GM12878 (cell line): Measurements from ENCODE around the gene KIF26A. TPM values are rescaled to one million over a fixed set of nuclear protein-coding genes. Genes with fewer than 3 reads are reported as not detected.

Experiments used
- ATAC-seq: fragments of 200-7000 bp; cut with Tn5 transposase; 3 replicates; pipeline ENCODE4 v1.9.1; 2020; ENCODE audit warnings: mild to moderate bottlenecking, moderate library complexity
- BruUV-seq: library from RNA; stranded (reverse); fragments of 400-500 nt; replicated peaks from 2 replicates; lab custom pipeline; 2021; lab: Mats Ljungman, UMichigan
- CTCF ChIA-PET: fragments of 300-600 bp; sonication (Branson Sonifier 250); formaldehyde crosslinking; extraction: SDS; loops from one replicate; lab custom pipeline; 2021; ENCODE audit warnings: inconsistent platforms; lab: Yijun Ruan, JAX
- POLR2A ChIA-PET: fragments of 350-600 bp; formaldehyde crosslinking; extraction: SDS; loops from one replicate; lab custom pipeline; 2021; ENCODE audit warnings: inconsistent platforms; lab: Charles Lee
- RAD21 ChIA-PET: fragments of 300-600 bp; sonication (Branson Sonifier 250); formaldehyde crosslinking; loops from one replicate; lab custom pipeline; 2023; ENCODE audit warnings: antibody characterized with exemption; ENCODE audit not compliant: unreplicated experiment; lab: Charles Lee
- SMC1A ChIA-PET: fragments of 300-600 bp; sonication (Branson Sonifier 250); formaldehyde crosslinking; loops from one replicate; lab custom pipeline; 2023; ENCODE audit not compliant: unreplicated experiment, uncharacterized antibody; lab: Charles Lee
- DNase-seq: peaks from one replicate; pipeline ENCODE4 v3.0.0-alpha.2; 2011; ENCODE audit warnings: low read depth, low spot score
- FAIRE-seq: peaks from 3 replicates; lab custom pipeline; 2011; peaks lifted over from hg19 to GRCh38; lab: Jason Lieb, UNC
- H2AFZ ChIP-seq: 2 replicates; pipeline ENCODE4 v1.6.0; 2011; ENCODE audit warnings: low read depth, low read length, control low read depth; ENCODE audit not compliant: control insufficient read depth
- H3K27ac ChIP-seq: 2 replicates; pipeline ENCODE4 v1.5.1; 2011; ENCODE audit warnings: control low read depth; ENCODE audit not compliant: control insufficient read depth, insufficient read depth
- H3K27me3 ChIP-seq, 2 experiments: replicated peaks in 1 of 2; 2 replicates each; pipeline versions ENCODE4 v1.6.0 to v1.6.1; 2011; ENCODE audit warnings: low read length in 1 of 2; ENCODE audit not compliant: control insufficient read depth in 2 of 2, insufficient read depth in 2 of 2
- H3K36me3 ChIP-seq, 2 experiments: 2 replicates each; pipeline ENCODE4 v1.5.1; 2011; ENCODE audit warnings: low read length in 1 of 2; ENCODE audit not compliant: control insufficient read depth in 2 of 2, insufficient read depth in 2 of 2
- H3K4me1 ChIP-seq: 2 replicates; pipeline ENCODE4 v1.6.1; 2011; ENCODE audit warnings: mild to moderate bottlenecking, low read length, moderate library complexity, mixed read lengths; ENCODE audit not compliant: control insufficient read depth, insufficient read depth
- H3K4me2 ChIP-seq: 2 replicates; pipeline ENCODE4 v1.6.0; 2011; ENCODE audit warnings: control low read depth; ENCODE audit not compliant: control insufficient read depth, insufficient read depth
- H3K4me3 ChIP-seq: fragments of 200-600 bp; sonication (generic); 2 replicates; pipeline ENCODE4 v1.5.1; 2016
- H3K79me2 ChIP-seq: 2 replicates; pipeline ENCODE4 v1.6.0; 2011; ENCODE audit warnings: low read length; ENCODE audit not compliant: control insufficient read depth, insufficient read depth
- H3K9ac ChIP-seq: 2 replicates; pipeline ENCODE4 v1.8.0; 2011; ENCODE audit warnings: low read length, control low read depth, mixed read lengths; ENCODE audit not compliant: control insufficient read depth, insufficient read depth
- H3K9me3 ChIP-seq: replicated peaks from 3 replicates; pipeline ENCODE4 v1.5.1; 2011; ENCODE audit warnings: mild to moderate bottlenecking, low read length; ENCODE audit not compliant: control insufficient read depth, insufficient read depth
- H4K20me1 ChIP-seq: 2 replicates; pipeline ENCODE4 v1.6.0; 2011; ENCODE audit not compliant: control insufficient read depth, insufficient read depth
- ASH2L ChIP-seq: fragments of 300-600, 200-600 bp; sonication (generic); IDR thresholded peaks from 2 replicates; pipeline ENCODE4 v1.6.1; 2017; ENCODE audit warnings: low read depth, mild to moderate bottlenecking, borderline replicate concordance
- CHD1 ChIP-seq: IDR thresholded peaks from 2 replicates; pipeline ENCODE4 v1.6.1; 2012; ENCODE audit warnings: low read depth, low read length, improper control_type of control experiment
- CHD2 ChIP-seq: IDR thresholded peaks from 2 replicates; pipeline ENCODE4 v1.6.1; 2011; ENCODE audit warnings: low read depth, low read length, improper control_type of control experiment, borderline replicate concordance
- JUNB ChIP-seq: IDR thresholded peaks from 2 replicates; pipeline ENCODE4 v1.6.1; 2016; ENCODE audit warnings: antibody characterized with exemption, mild to moderate bottlenecking
- KAT2A ChIP-seq: conservative IDR thresholded peaks from 2 replicates; pipeline ENCODE4 v1.6.1; 2011; ENCODE audit warnings: low read depth, low read length; ENCODE audit not compliant: control insufficient read depth
- MYB ChIP-seq: fragments of 150-350 bp; IDR thresholded peaks from 2 replicates; pipeline ENCODE4 v1.6.1; 2014; ENCODE audit warnings: mild to moderate bottlenecking, low read depth, low read length, borderline replicate concordance
- NFYA ChIP-seq: IDR thresholded peaks from 2 replicates; pipeline ENCODE4 v1.6.1; 2011; ENCODE audit warnings: low read depth, mild to moderate bottlenecking, low read length, improper control_type of control experiment, borderline replicate concordance
- RCOR1 ChIP-seq: conservative IDR thresholded peaks from 2 replicates; pipeline ENCODE4 v1.6.1; 2012; ENCODE audit warnings: low read depth, low read length, improper control_type of control experiment
- RELA ChIP-seq: fragments of 450-650 bp; IDR thresholded peaks from 2 replicates; pipeline ENCODE4 v1.8.0; 2014; ENCODE audit warnings: borderline replicate concordance; ENCODE audit not compliant: partially characterized antibody
- RUNX3 ChIP-seq: IDR thresholded peaks from 2 replicates; pipeline ENCODE4 v1.6.1; 2012; ENCODE audit warnings: low read length, inconsistent platforms
- SP1 ChIP-seq: IDR thresholded peaks from one replicate; pipeline ENCODE4 v1.6.1; 2011; ENCODE audit warnings: low read depth, low read length
- STAT3 ChIP-seq: IDR thresholded peaks from 2 replicates; pipeline ENCODE4 v1.6.1; 2011; ENCODE audit warnings: low read depth, low read length, improper control_type of control experiment
- SUZ12 ChIP-seq: fragments of 200-600 bp; sonication (generic); IDR thresholded peaks from one replicate; pipeline ENCODE4 v1.6.1; 2018; ENCODE audit warnings: antibody characterized with exemption, mild to moderate bottlenecking; ENCODE audit not compliant: unreplicated experiment
- TAF1 ChIP-seq: IDR thresholded peaks from 2 replicates; pipeline ENCODE4 v1.6.1; 2011; ENCODE audit warnings: mild to moderate bottlenecking, low read depth, low read length, borderline replicate concordance
- ZZZ3 ChIP-seq: IDR thresholded peaks from 2 replicates; pipeline ENCODE4 v1.6.1; 2011; ENCODE audit warnings: low read depth; ENCODE audit not compliant: control insufficient read depth, insufficient read length
- WGBS: methylation state at CpG from one replicate; pipeline ENCODE4 v1.1.6; 2016; ENCODE audit warnings: low lambda C conversion rate; ENCODE audit not compliant: insufficient replicate concordance, insufficient coverage; ENCODE audit errors: missing lambda C conversion rate; 5-methylcytosine and 5-hydroxymethylcytosine counted together
- in situ Hi-C: fragments of 300-500 bp; cut with MboI; formaldehyde crosslinking; loops from 9 replicates; pipeline ENCODE4 v1.14.3; 2018; ENCODE audit warnings: mixed read lengths
- intact Hi-C: fragments of 100-400 bp; cut with micrococcal nuclease; formaldehyde crosslinking; loops from one replicate; pipeline ENCODE4 v1.14.2; 2022; ENCODE audit not compliant: unreplicated experiment
- polyA plus RNA-seq, 11 experiments: library from polyadenylated mRNA; depleted of rRNA in 4 of 11; unstranded in 6 of 11; stranded (reverse) in 5 of 11; fragments of >200 nt; fragmentation: Nextera tagmentation in 4 of 11; fragmentation: Illumina TruSeq in 1 of 11; extraction: Ambion mirVana in 4 of 11; extraction: Trizol in 1 of 11; gene quantifications; 1 replicate in 1 of 11; 2 replicates in 10 of 11; pipeline versions ENCODE4 v1.2.1 to v1.2.3, GENCODE V29; 2011 to 2016; ENCODE audit warnings: inconsistent platforms in 2 of 11, missing spikeins in 2 of 11, low read depth in 1 of 11
- total RNA-seq, 4 experiments: library from RNA; depleted of rRNA in 3 of 4; stranded (reverse); fragments of >200 nt in 3 of 4; fragmentation: Illumina TruSeq in 1 of 4; extraction: Trizol in 1 of 4; gene quantifications; 2 replicates each; pipeline versions ENCODE4 v1.2.1 to v1.2.3, GENCODE V29; 2013 to 2021

The KIF26A gene
- total and polyA plus RNA-seq, 10 of the 15 experiments (the other 5 are each of a cell fraction or from before 2014, with no cell fraction given): 0.05 TPM; not detected in 9

DNA sequence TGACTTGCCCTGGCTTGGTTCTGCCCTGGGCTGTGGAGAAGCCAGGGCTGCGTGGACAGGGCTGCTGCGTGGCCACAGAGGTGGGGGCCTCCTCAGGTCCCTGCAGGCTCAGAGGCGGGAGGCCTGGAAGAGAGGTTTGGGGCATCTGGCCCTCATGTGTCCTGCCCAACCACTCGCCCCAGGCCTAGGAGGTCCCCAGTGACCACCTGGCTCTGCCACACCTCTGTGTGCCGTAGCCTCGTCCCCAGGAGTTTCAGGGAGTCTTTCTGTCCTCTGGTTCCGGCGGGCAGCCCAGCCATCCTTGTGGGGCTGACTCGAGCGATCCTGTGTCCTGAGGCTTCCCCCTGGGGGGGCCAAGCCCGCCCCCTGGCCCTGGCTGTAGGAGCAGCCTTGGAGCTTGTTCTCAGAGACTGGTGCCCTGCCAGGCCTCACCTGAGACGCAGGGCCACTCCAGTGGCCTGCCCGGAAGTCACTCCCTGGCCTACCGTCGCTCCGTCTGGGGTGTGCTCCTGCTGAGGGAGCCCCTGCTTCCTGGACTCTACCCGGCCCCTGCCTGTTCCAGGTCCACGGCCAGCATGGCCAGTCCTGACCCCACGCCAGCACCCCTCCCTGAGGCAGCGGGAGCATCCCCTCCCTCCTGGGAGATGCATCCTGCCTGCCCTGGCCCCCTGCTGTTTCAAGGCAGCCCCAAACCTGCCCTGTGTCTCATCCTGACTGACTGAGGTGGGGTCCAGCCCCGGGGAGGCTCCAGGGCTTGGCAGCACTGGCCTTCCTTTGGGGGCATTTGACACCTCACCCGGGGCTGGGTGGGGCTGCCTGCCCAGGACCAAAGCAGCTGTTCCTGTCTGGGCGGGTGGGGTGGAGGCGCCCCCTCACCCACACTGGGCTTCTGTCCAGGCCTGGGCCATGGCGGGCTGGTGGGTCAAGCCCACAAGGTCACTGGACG, 39.0 kb upstream of the KIF26A start:
- Histone ChIP-seq H3K4me1 (no peaks in the 10 kb centered on the region), H3K9ac (no peak overlapping the region), H3K4me3 (no peak overlapping the region), H3K4me2 (no peak overlapping the region), H2AFZ (no peak overlapping the region), H3K27ac (no peak overlapping the region), H4K20me1 (no peaks in the 10 kb centered on the region), H3K79me2 (no peaks in the 10 kb centered on the region), H3K36me3 (no peaks in the 10 kb centered on the region), H3K9me3 (no peaks in the 10 kb centered on the region)
- in situ Hi-C loops (no loop called here), intact Hi-C loops (no loop called here)
- WGBS: 24% methylated on average over 26 of the region's 26 CpGs
- no TSS peak for BruUV-seq
- no peak for FAIRE-seq
- POLR2A ChIA-PET: no interaction called here
- SMC1A ChIA-PET: no interaction called here
- CTCF ChIA-PET: no interaction called here
- no peak for DNase-seq
- no peak for TF ChIP-seq CHD1
- TF ChIP-seq RELA: no peak
- no peak for TF ChIP-seq ASH2L
- TF ChIP-seq STAT3: no peak
- TF ChIP-seq SP1: no peak
- TF ChIP-seq ZZZ3: no peak
- TF ChIP-seq TAF1: no peak
- TF ChIP-seq RUNX3: no peak
- TF ChIP-seq CHD2: no peak
- TF ChIP-seq JUNB: no peak
- no peak for TF ChIP-seq SUZ12
- no peak for TF ChIP-seq NFYA
- TF ChIP-seq RCOR1: no peak
- no peak for TF ChIP-seq MYB
- TF ChIP-seq KAT2A: no peak
- TF ChIP-seq, all 136 proteins: peak for 0
- 0 out of 4 replicates have a peak, but pooled peaks cover 0 to 1% of the 10 kb centered on the region in 2 experiments for H3K27me3 ChIP-seq
- RAD21 ChIA-PET: no interaction called here
- no peak for ATAC-seq
